ENCODE results near the gene LZTR1.
"Not testable (repeated sequence)": the region's sequence is repeated elsewhere in the genome, so short reads cannot be mapped to it uniquely, and the experiment has no call there.

The LZTR1 gene

GRCh38 chr22:21041937-21042336, 59.8 kb downstream of the LZTR1 start:
- FAIRE-seq, result no peak

DNA sequence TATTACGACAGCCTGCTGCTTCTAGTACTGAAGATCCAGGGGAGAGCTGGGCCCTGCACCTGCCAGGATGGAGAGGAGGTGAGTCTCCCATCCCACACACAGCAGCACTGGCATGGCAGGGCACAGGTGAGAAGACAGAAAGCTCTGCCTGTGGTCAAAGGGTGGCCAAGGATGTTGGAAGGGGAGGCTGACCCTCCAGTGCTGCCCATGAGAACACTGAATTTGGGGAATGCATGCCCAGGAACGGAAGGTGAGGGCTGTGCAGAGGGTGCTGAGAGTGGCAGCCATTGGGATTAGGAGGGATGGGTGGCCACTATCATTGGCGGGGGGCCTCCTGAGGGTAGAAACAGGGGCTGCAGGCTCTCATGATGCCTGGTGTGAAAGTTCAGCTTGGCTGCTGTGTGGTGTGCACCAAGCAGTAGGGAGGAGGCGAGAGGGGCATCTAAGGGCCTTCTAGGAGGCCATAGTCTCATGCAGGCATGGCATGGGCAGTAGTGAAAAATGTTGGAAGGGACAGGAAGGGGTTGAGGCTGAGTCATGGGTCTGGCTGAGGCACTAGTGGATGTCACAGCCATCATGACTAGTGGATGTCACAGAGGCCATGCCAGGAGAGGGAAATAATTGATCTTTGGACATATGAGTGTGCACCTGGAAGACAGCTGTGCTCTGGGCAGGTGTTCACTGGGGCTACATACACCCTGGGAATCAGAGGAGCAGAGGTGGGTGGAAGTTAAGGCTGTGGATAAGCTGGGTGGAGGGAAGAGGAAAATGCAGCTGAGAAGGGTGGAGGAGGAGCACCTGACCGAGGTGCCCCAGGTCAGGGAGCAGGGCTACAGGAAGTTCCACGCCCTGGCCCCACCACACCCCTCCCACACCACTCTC, 61.1 kb downstream of the LZTR1 start:
- FAIRE-seq, result no peak

- no peak for FAIRE-seq
These were observed 61.9 kb downstream of the LZTR1 start for GRCh38 chr22:21043860-21044535.

DNA sequence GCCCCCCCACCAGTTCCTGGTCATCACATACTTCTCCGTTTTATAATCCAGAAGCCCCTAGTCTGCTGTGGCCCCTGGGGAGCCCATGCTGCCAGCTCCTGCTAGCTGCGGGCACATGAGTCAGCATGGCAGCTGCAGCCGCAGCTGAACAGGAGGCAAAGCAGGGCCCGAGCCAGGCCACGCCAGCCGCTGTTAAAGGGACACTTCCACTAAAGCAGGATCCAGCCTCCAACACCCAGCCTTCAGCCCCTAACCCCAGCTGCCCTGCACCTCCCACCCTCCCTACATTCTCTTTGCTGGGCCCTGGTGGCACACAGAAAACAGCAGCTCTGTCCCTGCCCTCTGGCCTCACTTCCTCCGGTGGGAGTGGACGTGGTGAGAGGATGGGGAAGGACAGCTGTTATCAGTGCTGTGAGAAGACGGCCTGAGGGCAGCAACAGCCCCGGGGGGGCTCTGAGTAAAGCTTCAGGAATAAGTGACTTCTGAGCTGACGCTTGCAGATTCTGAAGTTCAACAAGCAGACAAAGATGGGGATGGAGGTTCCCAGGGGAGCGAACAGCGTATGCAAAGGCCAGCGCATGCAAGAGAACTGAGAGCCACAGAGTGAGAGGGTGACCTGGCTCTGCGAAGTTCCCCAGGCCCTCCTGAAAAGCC, 63.0 kb downstream of the LZTR1 start:
- FAIRE-seq, result no peak

GRCh38 chr22:21045585-21046294, 63.6 kb downstream of the LZTR1 start, which contains the start of gene LRRC74B:
Gene LRRC74B (plus strand): TSS chr22:21045946. CDS start chr22:21045987, 41 bp downstream.
- peak; percentile 88 for FAIRE-seq

DNA sequence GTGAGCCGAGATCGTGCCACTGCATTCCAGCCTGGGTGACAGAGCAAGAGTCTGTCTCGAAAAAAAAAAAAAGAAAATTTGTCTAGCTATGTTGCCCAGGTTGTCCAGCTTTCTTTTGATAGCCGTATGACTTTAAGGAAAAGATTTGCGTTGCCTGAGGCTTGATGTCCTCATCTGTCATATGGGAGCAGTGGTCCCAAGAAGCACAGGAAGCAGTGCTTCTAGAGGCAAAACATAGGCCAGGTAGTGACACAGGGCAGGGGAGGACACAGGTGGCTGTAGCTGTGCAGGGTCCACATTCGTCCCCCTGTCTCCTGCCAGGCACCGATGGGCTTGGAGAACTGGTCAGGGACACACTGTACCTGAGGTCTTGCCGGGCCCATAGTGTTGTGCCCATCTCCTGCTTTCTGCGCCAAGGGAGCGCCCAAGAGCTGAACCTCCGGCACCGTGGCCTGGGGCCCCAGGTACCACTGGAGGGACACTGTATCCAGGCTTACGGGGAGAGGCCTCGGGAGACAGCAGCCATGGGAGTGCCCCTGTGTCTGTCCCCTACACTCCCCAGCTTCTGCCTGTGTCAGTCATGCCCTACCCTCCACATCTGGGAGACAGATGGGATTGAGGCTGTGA, 65.1 kb downstream of the LZTR1 start:
- FAIRE-seq, result no peak

DNA sequence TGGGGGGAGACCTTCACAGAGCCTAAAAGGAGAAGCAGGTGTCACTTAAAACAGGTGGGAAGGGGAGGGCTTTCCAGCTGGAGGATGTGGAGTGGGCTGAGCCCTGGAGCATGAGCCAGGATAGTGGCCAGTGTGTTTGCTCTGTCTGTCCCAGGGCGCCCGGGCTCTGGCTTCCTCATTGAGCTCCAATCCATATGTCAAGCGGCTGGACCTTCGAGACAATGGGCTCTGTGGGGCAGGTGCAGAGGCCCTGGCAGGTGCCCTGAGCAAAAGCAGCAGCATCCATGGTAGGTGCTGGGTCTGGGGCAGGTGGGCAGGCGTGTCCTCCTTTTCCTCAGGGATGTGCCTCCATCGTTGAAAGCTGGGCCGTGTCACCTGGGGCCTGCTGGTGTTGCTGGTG, 65.6 kb downstream of the LZTR1 start:
- FAIRE-seq, result no peak

DNA sequence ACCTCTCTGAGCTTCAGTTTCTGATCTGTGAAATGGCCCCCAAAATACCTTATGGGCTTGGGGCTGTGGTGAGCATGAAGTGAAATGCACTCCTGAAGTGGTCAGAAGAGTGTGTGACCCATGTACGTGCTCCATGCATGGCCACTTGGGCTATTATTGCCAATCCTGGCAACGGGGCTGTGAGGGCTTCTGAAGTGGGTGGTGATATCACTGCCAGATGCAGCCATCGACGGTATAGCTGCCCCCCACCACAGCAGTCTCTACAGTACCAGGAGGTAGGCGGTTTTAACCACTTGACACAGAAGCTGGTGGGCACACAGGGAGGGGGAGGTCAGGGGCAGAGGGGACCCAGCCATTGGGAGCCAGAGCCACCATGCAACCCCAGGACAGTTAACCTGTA, 66.4 kb downstream of the LZTR1 start:
- FAIRE-seq, result not testable (repeated sequence)

Measured in G401.6 (cell line).